Trophoblast cell (in vitro differentiated cells and primary cell): Measurements from ENCODE around the gene BCL3.

Source experiments
- DNase-seq, 2 donors: peaks; one replicate each; pipeline ENCODE4 v3.0.0-alpha.2; 2016
- H2AFZ ChIP-seq: 2 replicates; pipeline ENCODE4 v1.6.1; 2013; ENCODE audit warnings: low read length, moderate library complexity, mild to moderate bottlenecking; ENCODE audit not compliant: insufficient read depth, poor library complexity
- H2AK5ac ChIP-seq: 2 replicates; pipeline ENCODE4 v1.6.1; 2013; ENCODE audit warnings: mild to moderate bottlenecking, low read length
- H2BK120ac ChIP-seq: 2 replicates; pipeline ENCODE4 v1.6.1; 2013; ENCODE audit warnings: low read length, mild to moderate bottlenecking, moderate library complexity; ENCODE audit not compliant: insufficient read depth, poor library complexity
- H2BK12ac ChIP-seq: 2 replicates; pipeline ENCODE4 v1.6.1; 2013; ENCODE audit warnings: mild to moderate bottlenecking, low read length, moderate library complexity
- H2BK5ac ChIP-seq: 2 replicates; pipeline ENCODE4 v1.6.1; 2013; ENCODE audit warnings: low read length, low read depth, moderate library complexity, mild to moderate bottlenecking; ENCODE audit not compliant: poor library complexity
- H3K14ac ChIP-seq: 2 replicates; pipeline ENCODE4 v1.6.1; 2013; ENCODE audit warnings: mild to moderate bottlenecking, low read length
- H3K18ac ChIP-seq: 2 replicates; pipeline ENCODE4 v1.6.1; 2013; ENCODE audit warnings: mild to moderate bottlenecking, low read length
- H3K23ac ChIP-seq: 2 replicates; pipeline ENCODE4 v1.6.1; 2013; ENCODE audit warnings: low read length
- H3K27ac ChIP-seq: 2 replicates; pipeline ENCODE4 v1.5.1; 2013; ENCODE audit warnings: low read depth, mild to moderate bottlenecking, inconsistent platforms, low read length, moderate library complexity
- H3K27me3 ChIP-seq: 2 replicates; pipeline ENCODE4 v1.6.1; 2013; ENCODE audit warnings: inconsistent platforms, mild to moderate bottlenecking, low read length, moderate library complexity; ENCODE audit not compliant: insufficient read depth
- H3K36me3 ChIP-seq, 2 experiments: 1 replicate in 1 of 2; 2 replicates in 1 of 2; pipeline ENCODE4 v1.6.1; 2013; ENCODE audit warnings: low read length in 2 of 2, mild to moderate bottlenecking in 2 of 2, moderate library complexity in 1 of 2; ENCODE audit not compliant: insufficient read depth in 2 of 2, control insufficient read depth in 1 of 2
- H3K4ac ChIP-seq: 2 replicates; pipeline ENCODE4 v1.6.1; 2013; ENCODE audit warnings: low read depth, mild to moderate bottlenecking, low read length, moderate library complexity
- H3K4me1 ChIP-seq, 2 experiments: 1 replicate in 1 of 2; 2 replicates in 1 of 2; pipeline ENCODE4 v1.6.1; 2013; ENCODE audit warnings: low read length in 2 of 2, mild to moderate bottlenecking in 2 of 2, moderate library complexity in 1 of 2; ENCODE audit not compliant: insufficient read depth in 2 of 2, control insufficient read depth in 1 of 2
- H3K4me2 ChIP-seq: 2 replicates; pipeline ENCODE4 v1.6.1; 2013; ENCODE audit warnings: inconsistent platforms, mild to moderate bottlenecking, low read length, moderate library complexity
- H3K4me3 ChIP-seq: 2 replicates; pipeline ENCODE4 v1.5.1; 2013; ENCODE audit warnings: mild to moderate bottlenecking, low read depth, low read length, inconsistent platforms
- H3K79me1 ChIP-seq: one replicate; pipeline ENCODE4 v1.6.1; 2013; ENCODE audit warnings: low read length
- H3K79me2 ChIP-seq: 2 replicates; pipeline ENCODE4 v1.6.1; 2013; ENCODE audit warnings: low read length, mild to moderate bottlenecking; ENCODE audit not compliant: control insufficient read depth, insufficient read depth, poor library complexity
- H3K9ac ChIP-seq: 2 replicates; pipeline ENCODE4 v1.6.1; 2013; ENCODE audit warnings: mild to moderate bottlenecking, low read length
- H3K9me3 ChIP-seq: 2 replicates; pipeline ENCODE4 v1.6.1; 2013; ENCODE audit warnings: low read depth, mild to moderate bottlenecking, control low read depth, inconsistent platforms, low read length; ENCODE audit not compliant: insufficient read depth
- H4K12ac ChIP-seq: 2 replicates; pipeline ENCODE4 v1.6.1; 2013; ENCODE audit warnings: low read depth, mild to moderate bottlenecking, low read length, moderate library complexity
- H4K8ac ChIP-seq: 2 replicates; pipeline ENCODE4 v1.6.1; 2013; ENCODE audit warnings: low read depth, mild to moderate bottlenecking, low read length, moderate library complexity
- H4K91ac ChIP-seq: one replicate; pipeline ENCODE4 v1.6.1; 2013; ENCODE audit warnings: low read depth, mild to moderate bottlenecking, low read length, moderate library complexity
- WGBS: extraction: QIAGEN DNeasy Blood & Tissue Kit; methylation state at CpG from one replicate; pipeline ENCODE4 v1.1.7; 2013; ENCODE audit warnings: missing lambda C conversion rate; ENCODE audit not compliant: insufficient read length, insufficient coverage; ENCODE audit errors: extremely low coverage; 5-methylcytosine and 5-hydroxymethylcytosine counted together

BCL3 gene

GRCh38 chr19:44789943-44790483 is 41.5 kb downstream of the BCL3 start:
- Histone ChIP-seq H3K79me2 (no peaks in the 10 kb centered on the region), H3K27ac (no peak overlapping the region), H2BK120ac (no peak overlapping the region), H4K12ac (no peak overlapping the region), H4K91ac (no peak overlapping the region), H3K4me2 (no peak overlapping the region), H3K36me3 (no peaks in the 10 kb centered on the region), H3K9me3 (no peaks in the 10 kb centered on the region), H3K14ac (no peak overlapping the region), H3K23ac (no peak overlapping the region), H3K9ac (no peak overlapping the region), H3K4ac (no peak overlapping the region), H3K79me1 (no peaks in the 10 kb centered on the region), H3K27me3 (no peaks in the 10 kb centered on the region), H2AFZ (no peak overlapping the region), H4K8ac (no peak overlapping the region), H2BK5ac (no peak overlapping the region), H2AK5ac (no peak overlapping the region), H3K18ac (no peak overlapping the region), H3K4me3 (no peak overlapping the region), H2BK12ac (no peak overlapping the region), H3K4me1 (peaks cover 0 to 5% of the 10 kb centered on the region in 2 experiments)
- DNase-seq = no peak
- no CpG with 5 or more reads among the region's 13 CpGs for WGBS

- H3K27ac ChIP-seq = no peak overlapping the region
- H3K4ac ChIP-seq = no peak overlapping the region
- H4K12ac ChIP-seq = no peak overlapping the region
- H3K4me1 ChIP-seq = peaks cover 2 to 10% of the 10 kb centered on the region in 2 experiments
- no peak overlapping the region for H2AFZ ChIP-seq
- DNase-seq = no peak
- H3K4me3 ChIP-seq = no peak overlapping the region
- H2BK120ac ChIP-seq = no peak overlapping the region
- H3K14ac ChIP-seq = no peak overlapping the region
- no peak overlapping the region for H3K23ac ChIP-seq
- no peak overlapping the region for H4K91ac ChIP-seq
- H3K9me3 ChIP-seq = no peaks in the 10 kb centered on the region
- no peak overlapping the region for H2BK5ac ChIP-seq
- H2BK12ac ChIP-seq = no peak overlapping the region
- H3K36me3 ChIP-seq = no peaks in the 10 kb centered on the region
- H3K9ac ChIP-seq = no peak overlapping the region
- no peaks in the 10 kb centered on the region for H3K27me3 ChIP-seq
- H3K79me2 ChIP-seq = no peaks in the 10 kb centered on the region
- H3K18ac ChIP-seq = no peak overlapping the region
- no peaks in the 10 kb centered on the region for H3K79me1 ChIP-seq
- H4K8ac ChIP-seq = no peak overlapping the region
- WGBS = no CpG with 5 or more reads among the region's 9 CpGs
- H2AK5ac ChIP-seq = no peak overlapping the region
- no peak overlapping the region for H3K4me2 ChIP-seq
These were observed 43.8 kb downstream of the BCL3 start for GRCh38 chr19:44792281-44792680.

- Histone ChIP-seq H2AFZ (no peak overlapping the region), H2AK5ac (no peak overlapping the region), H4K8ac (no peak overlapping the region), H3K18ac (no peak overlapping the region), H3K23ac (no peak overlapping the region), H2BK12ac (no peak overlapping the region), H3K79me2 (no peaks in the 10 kb centered on the region), H3K79me1 (no peaks in the 10 kb centered on the region), H3K4me2 (no peak overlapping the region), H2BK5ac (no peak overlapping the region), H3K4me1 (peaks cover 2 to 10% of the 10 kb centered on the region in 2 experiments), H3K27me3 (no peaks in the 10 kb centered on the region), H2BK120ac (no peak overlapping the region), H3K4me3 (no peak overlapping the region), H3K9ac (no peak overlapping the region), H3K9me3 (no peaks in the 10 kb centered on the region), H3K4ac (no peak overlapping the region), H4K91ac (no peak overlapping the region), H3K14ac (no peak overlapping the region), H3K36me3 (no peaks in the 10 kb centered on the region), H4K12ac (no peak overlapping the region), H3K27ac (no peak overlapping the region)
- no peak for DNase-seq
- no CpG with 5 or more reads among the region's 4 CpGs for WGBS
These were observed 46.1 kb downstream of the BCL3 start for GRCh38 chr19:44794610-44795009.

- Histone ChIP-seq H3K9me3 (no peaks in the 10 kb centered on the region), H4K91ac (no peak overlapping the region), H3K9ac (no peak overlapping the region), H3K36me3 (no peaks in the 10 kb centered on the region), H2AK5ac (no peak overlapping the region), H3K4me1 (peaks cover 4 to 10% of the 10 kb centered on the region in 2 experiments), H2BK12ac (no peak overlapping the region), H3K27ac (no peak overlapping the region), H3K14ac (no peak overlapping the region), H2BK5ac (no peak overlapping the region), H3K4ac (no peak overlapping the region), H4K8ac (no peak overlapping the region), H3K4me3 (no peak overlapping the region), H3K4me2 (no peak overlapping the region), H3K18ac (no peak overlapping the region), H3K79me1 (no peaks in the 10 kb centered on the region), H3K27me3 (no peaks in the 10 kb centered on the region), H2BK120ac (no peak overlapping the region), H3K23ac (no peak overlapping the region), H2AFZ (no peak overlapping the region), H3K79me2 (no peaks in the 10 kb centered on the region), H4K12ac (no peak overlapping the region)
- no CpG with 5 or more reads among the region's 13 CpGs for WGBS
- DNase-seq = no peak
These were observed 47.0 kb downstream of the BCL3 start for GRCh38 chr19:44795398-44795987.
